ENCODE results near the gene SYP. TPM values are rescaled to one million over a fixed set of nuclear protein-coding genes. Genes with fewer than 3 reads are reported as not detected.

The SYP gene
- total and polyA plus RNA-seq, 2 experiments from 2014 or later = 1.4 to 2.1 TPM

DNA sequence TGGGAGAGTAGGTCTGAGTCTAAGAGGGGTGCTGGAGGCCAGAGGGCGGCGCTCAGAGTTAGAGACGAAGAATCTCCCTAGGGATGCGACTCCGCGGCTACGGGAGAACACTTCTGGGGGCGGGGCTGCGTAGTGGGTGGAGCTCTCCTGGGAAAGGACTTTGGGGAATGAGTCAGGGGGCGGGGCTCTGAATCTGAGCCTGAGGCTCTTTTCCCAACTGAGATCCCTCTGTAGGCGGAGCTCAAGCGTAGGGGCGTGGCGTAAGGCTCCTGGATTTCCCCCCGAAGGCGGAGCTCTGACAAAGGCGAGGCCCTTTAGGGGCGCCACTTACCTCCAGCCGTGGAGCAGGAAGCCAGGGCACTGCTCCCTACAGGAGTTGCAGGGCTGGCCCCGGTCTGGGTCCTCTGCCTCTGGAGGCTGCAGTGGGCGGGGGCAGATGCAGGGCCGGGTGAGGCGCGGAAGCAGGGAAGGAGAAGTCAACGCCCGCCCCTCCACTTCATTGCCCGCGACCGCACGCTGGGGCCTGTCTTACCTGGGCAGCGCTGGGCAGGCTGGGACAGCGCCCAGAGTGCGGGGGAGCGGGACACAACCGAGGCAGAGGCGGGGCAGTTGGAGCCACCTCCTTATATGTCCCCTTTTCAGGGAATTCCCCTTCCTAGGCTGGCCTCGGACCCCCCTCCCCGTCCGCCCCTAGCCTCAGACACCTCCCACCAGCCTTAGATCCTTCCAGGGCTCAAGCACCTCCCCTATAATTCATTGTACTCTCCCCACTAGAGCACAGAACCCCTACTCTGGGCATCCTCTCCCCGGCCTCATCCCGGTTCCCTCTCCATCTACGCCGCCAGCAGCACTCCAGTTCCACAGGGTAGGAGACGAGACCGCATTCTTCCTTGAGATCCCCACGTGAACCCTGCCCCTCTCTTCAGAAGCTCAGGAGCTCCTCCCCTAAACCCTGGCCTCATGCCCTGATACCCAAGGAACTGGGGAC, 15.4 kb downstream of the SYP start:
- Histone ChIP-seq H3K27me3 (no peaks in the 10 kb centered on the region), H3K36me3 (replicated peaks; ENCODE audit: insufficient read depth, low read depth) (no peaks in the 10 kb centered on the region), H3K27ac (peak overlapping the region; percentile 45), H3K4me3 (no peak overlapping the region), H3K79me2 (no peaks in the 10 kb centered on the region), H2AFZ (no peak overlapping the region), H3K9me2 (replicated peaks; ENCODE audit: insufficient read depth) (no peaks in the 10 kb centered on the region), H3K4me1 (ENCODE audit: insufficient read depth) (no peaks in the 10 kb centered on the region), H4K20me1 (ENCODE audit: insufficient read depth, poor library complexity, severe bottlenecking) (no peaks in the 10 kb centered on the region), H3K4me2 (peak overlapping the region; percentile 86), H3K9me3 (ENCODE audit: low read depth) (no peaks in the 10 kb centered on the region)
- TF ChIP-seq EZH2 (IDR thresholded peaks at IDR 0.05; ENCODE audit: borderline replicate concordance) (no peak), EZH2phosphoT487 (IDR thresholded peaks at IDR 0.05; ENCODE audit: low read depth, severe bottlenecking, unreplicated experiment) (no peak)
- TF ChIP-seq, protein P1, sequence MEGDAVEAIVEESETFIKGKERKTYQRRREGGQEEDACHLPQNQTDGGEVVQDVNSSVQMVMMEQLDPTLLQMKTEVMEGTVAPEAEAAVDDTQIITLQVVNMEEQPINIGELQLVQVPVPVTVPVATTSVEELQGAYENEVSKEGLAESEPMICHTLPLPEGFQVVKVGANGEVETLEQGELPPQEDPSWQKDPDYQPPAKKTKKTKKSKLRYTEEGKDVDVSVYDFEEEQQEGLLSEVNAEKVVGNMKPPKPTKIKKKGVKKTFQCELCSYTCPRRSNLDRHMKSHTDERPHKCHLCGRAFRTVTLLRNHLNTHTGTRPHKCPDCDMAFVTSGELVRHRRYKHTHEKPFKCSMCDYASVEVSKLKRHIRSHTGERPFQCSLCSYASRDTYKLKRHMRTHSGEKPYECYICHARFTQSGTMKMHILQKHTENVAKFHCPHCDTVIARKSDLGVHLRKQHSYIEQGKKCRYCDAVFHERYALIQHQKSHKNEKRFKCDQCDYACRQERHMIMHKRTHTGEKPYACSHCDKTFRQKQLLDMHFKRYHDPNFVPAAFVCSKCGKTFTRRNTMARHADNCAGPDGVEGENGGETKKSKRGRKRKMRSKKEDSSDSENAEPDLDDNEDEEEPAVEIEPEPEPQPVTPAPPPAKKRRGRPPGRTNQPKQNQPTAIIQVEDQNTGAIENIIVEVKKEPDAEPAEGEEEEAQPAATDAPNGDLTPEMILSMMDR (IDR thresholded peaks at IDR 0.05; ENCODE audit: poor library complexity) = no peak
- DNase-seq (ENCODE audit: low spot score) = peak; percentile 93
- WGBS (ENCODE audit: low lambda C conversion rate, missing lambda C conversion rate) = 60% methylated on average over 43 of the region's 46 CpGs

DNA sequence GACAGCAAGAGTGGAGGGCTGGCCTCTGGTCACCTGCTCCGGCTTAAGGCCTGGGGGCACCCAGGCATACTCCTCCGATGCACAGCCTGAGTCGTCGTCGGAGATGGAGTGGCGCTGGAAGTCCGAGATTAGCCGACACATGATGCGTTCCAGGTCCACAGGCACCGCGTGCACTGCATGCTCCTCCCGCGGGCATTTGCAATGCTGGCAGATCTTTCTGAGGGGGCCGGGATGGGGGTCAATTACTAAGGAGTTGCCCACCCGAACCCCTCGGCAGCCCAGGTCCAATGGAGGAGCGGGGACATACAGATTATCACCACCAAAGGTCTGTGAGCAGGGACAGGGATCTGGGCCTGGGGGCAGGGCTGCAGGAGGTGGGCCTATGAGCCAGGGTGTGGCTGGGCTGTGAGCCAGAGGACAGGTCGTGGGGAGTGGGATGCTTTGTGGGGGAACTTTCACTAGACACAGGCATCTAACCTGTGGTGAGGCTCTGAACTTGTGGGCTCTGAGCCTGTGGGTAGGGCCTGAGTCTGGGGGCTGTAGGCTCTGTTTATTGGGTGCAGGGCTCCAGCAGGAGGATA, 16.2 kb downstream of the SYP start:
- Histone ChIP-seq H3K36me3 (replicated peaks; ENCODE audit: insufficient read depth, low read depth) (no peaks in the 10 kb centered on the region), H3K4me2 (peak overlapping the region; percentile 86)
- WGBS (ENCODE audit: low lambda C conversion rate, missing lambda C conversion rate) = 85% methylated on average over 13 of the region's 18 CpGs

DNA sequence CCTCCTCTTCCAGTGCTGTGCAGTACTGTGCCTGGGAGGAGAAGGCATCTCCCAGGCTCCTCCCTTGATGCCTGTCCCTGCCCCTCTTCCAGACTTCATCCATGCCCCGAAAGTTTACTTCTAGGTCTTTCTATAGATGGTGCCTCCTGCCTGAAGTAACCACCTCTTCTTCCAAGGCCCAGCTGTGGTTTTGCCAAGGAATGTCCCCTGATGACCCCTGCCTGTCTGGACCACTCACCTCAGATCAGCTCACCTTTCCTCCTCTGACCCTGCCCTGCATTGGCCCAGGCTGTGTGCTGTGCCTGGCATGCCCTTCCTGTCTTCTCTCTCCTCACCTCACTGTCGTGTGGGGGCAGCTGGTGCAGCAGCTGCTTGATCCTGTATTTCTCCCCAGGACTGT, 20.6 kb downstream of the SYP start:
- H3K27me3 ChIP-seq = no peaks in the 10 kb centered on the region
- H3K4me2 ChIP-seq = no peak overlapping the region
- H3K27ac ChIP-seq = no peak overlapping the region
- H3K4me3 ChIP-seq = no peak overlapping the region
- no peaks in the 10 kb centered on the region for H3K36me3 ChIP-seq (replicated peaks; ENCODE audit: insufficient read depth, low read depth)
- no peaks in the 10 kb centered on the region for H3K9me3 ChIP-seq (ENCODE audit: low read depth)
- 72% methylated on average over 2 of the region's 2 CpGs for WGBS (ENCODE audit: low lambda C conversion rate, missing lambda C conversion rate)
- no peaks in the 10 kb centered on the region for H4K20me1 ChIP-seq (ENCODE audit: insufficient read depth, poor library complexity, severe bottlenecking)
- TF ChIP-seq, protein P1 (IDR thresholded peaks at IDR 0.05; ENCODE audit: poor library complexity) = no peak
- TF ChIP-seq EZH2 (IDR thresholded peaks at IDR 0.05; ENCODE audit: borderline replicate concordance) (no peak), EZH2phosphoT487 (IDR thresholded peaks at IDR 0.05; ENCODE audit: low read depth, severe bottlenecking, unreplicated experiment) (no peak)
- no peaks in the 10 kb centered on the region for H3K4me1 ChIP-seq (ENCODE audit: insufficient read depth)
- no peaks in the 10 kb centered on the region for H3K79me2 ChIP-seq
- no peaks in the 10 kb centered on the region for H3K9me2 ChIP-seq (replicated peaks; ENCODE audit: insufficient read depth)
- no peak for DNase-seq (ENCODE audit: low spot score)
- H2AFZ ChIP-seq = no peak overlapping the region

More for the DNA sequence above, 16.2 kb downstream of the SYP start:
- H3K27ac ChIP-seq = no peak overlapping the region
- no peaks in the 10 kb centered on the region for H4K20me1 ChIP-seq (ENCODE audit: insufficient read depth, poor library complexity, severe bottlenecking)
- no peak overlapping the region for H3K4me3 ChIP-seq
- no peaks in the 10 kb centered on the region for H3K79me2 ChIP-seq
- no peak for TF ChIP-seq EZH2phosphoT487 (IDR thresholded peaks at IDR 0.05; ENCODE audit: low read depth, severe bottlenecking, unreplicated experiment)
- TF ChIP-seq, protein P1 (IDR thresholded peaks at IDR 0.05; ENCODE audit: poor library complexity) = no peak
- H3K27me3 ChIP-seq = no peaks in the 10 kb centered on the region
- H3K9me2 ChIP-seq (replicated peaks; ENCODE audit: insufficient read depth) = no peaks in the 10 kb centered on the region
- H3K9me3 ChIP-seq (ENCODE audit: low read depth) = no peaks in the 10 kb centered on the region
- DNase-seq (ENCODE audit: low spot score) = no peak
- no peak overlapping the region for H2AFZ ChIP-seq
- no peaks in the 10 kb centered on the region for H3K4me1 ChIP-seq (ENCODE audit: insufficient read depth)

Data from hepatocyte (in vitro differentiated cells).